Skeletal muscle cell (primary cell): ENCODE results near the gene RIN3.
A peak's percentile ranks its signal among the peaks of the same experiment; 100 is the strongest.
"Not testable (repeated sequence)": the region's sequence is repeated elsewhere in the genome, so short reads cannot be mapped to it uniquely, and the experiment has no call there.

Experiments used
- DNase-seq: peaks from one replicate; pipeline ENCODE4 v3.0.0-alpha.2; 2010; ENCODE audit warnings: low read depth
- H3K4me3 ChIP-seq: 2 replicates; pipeline ENCODE4 v1.5.1; 2011; ENCODE audit warnings: low read depth, mild to moderate bottlenecking, control low read depth, low read length, moderate library complexity

Gene RIN3

GRCh38 chr14:92714739-92715307 lies 201.2 kb downstream of the RIN3 start:
- DNase-seq, H3K4me3 ChIP-seq: not testable (repeated sequence)

GRCh38 chr14:92716131-92716530 lies 202.6 kb downstream of the RIN3 start:
- no peak for DNase-seq

DNA sequence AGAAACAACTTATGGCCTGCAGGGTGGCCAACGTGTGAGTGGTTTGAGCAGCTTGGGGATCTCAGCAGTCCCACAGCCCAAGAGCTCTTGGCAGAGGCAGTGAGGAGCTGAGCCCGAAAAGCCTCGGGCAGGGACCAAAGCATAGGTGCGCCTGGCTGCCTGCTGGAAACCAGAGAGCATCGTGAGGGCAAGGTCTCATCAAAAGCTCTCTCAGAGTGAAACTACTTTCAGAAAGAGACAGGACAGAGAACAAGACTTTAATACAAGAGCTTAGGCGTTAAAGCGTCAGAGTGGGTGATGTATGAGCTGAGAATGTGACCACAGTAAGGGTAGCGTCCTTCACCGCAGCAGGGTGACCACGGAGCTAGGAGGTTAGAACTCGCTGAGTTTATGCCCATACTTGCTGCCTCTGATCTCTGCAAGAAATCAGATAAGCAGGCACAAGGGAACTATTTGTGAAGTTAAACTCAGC lies 204.0 kb downstream of the RIN3 start:
- DNase-seq: no peak
- no peak overlapping the region for H3K4me3 ChIP-seq

More at GRCh38 chr14:92716131-92716530, 202.6 kb downstream of the RIN3 start:
- H3K4me3 ChIP-seq: no peak overlapping the region

DNA sequence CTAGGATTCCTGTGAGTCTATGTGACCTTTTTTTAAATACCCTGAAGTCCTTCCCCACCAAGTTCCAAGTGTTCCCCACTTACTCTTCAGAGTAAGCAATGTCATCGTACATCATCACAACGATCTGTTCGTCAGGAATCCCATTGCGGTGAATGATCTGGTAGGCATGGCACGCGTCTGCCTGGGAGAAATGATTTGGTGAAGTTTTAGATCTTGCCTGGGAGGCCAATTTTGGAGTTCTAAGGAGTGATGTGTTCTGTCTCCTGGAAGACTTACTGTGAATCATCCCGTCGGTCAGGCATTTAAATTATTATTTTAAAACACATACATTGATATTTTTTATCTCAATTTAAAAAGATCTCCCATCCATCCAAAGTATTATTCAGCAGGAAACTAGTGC lies 205.1 kb downstream of the RIN3 start:
- no peak for DNase-seq
- no peak overlapping the region for H3K4me3 ChIP-seq

DNA sequence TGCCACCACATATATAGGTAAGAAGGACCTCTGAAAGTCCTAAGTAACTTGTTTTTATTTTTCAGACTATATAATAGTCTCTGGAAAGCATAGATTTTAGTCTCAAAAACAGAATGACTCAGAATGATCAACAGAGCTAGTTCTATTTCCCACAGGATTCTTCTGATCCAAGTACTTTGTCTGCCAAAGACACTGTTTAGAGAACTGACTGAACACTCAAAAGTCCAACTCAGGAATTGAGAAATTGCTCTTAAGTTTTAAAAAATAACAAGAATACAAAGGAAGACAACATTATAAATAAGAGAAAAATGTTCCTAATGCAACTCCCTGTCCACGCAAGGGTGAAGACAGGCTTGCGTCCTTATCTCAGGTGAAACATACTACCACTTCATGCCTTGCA lies 205.8 kb downstream of the RIN3 start:
- DNase-seq: no peak
- H3K4me3 ChIP-seq: no peak overlapping the region

DNA sequence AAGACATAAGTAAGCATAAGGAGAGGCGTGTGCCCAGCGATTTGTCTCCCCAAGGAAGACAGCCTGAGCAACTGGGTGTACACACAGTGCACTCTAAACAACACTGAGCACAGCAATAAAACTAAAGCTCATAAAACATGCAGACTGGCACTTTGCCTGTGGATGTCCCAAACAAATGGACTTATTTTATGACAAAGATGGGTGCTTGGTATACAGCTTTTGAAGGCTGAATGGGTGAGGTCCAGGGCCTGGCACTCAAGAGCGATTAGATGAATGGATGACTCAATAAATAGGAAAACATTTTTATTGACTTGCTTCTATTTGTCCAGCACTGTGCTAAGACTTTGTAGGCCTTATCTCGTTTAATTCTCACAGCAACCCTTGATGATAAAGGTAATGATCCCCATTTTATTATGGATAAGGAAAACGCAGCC lies 206.3 kb downstream of the RIN3 start:
- DNase-seq: no peak
- H3K4me3 ChIP-seq: no peak overlapping the region

- DNase-seq: no peak
These were observed 211.1 kb downstream of the RIN3 start for GRCh38 chr14:92724516-92725340.

GRCh38 chr14:92726135-92726932 lies 212.8 kb downstream of the RIN3 start:
- DNase-seq: no peak
- no peak overlapping the region for H3K4me3 ChIP-seq

More at GRCh38 chr14:92724516-92725340, 211.1 kb downstream of the RIN3 start:
- H3K4me3 ChIP-seq: no peak overlapping the region

- no peak for DNase-seq
- H3K4me3 ChIP-seq: no peak overlapping the region
These were observed 213.3 kb downstream of the RIN3 start for GRCh38 chr14:92726933-92727262.

- DNase-seq: no peak
- H3K4me3 ChIP-seq: no peak overlapping the region
These were observed 215.3 kb downstream of the RIN3 start for GRCh38 chr14:92728759-92729364.

DNA sequence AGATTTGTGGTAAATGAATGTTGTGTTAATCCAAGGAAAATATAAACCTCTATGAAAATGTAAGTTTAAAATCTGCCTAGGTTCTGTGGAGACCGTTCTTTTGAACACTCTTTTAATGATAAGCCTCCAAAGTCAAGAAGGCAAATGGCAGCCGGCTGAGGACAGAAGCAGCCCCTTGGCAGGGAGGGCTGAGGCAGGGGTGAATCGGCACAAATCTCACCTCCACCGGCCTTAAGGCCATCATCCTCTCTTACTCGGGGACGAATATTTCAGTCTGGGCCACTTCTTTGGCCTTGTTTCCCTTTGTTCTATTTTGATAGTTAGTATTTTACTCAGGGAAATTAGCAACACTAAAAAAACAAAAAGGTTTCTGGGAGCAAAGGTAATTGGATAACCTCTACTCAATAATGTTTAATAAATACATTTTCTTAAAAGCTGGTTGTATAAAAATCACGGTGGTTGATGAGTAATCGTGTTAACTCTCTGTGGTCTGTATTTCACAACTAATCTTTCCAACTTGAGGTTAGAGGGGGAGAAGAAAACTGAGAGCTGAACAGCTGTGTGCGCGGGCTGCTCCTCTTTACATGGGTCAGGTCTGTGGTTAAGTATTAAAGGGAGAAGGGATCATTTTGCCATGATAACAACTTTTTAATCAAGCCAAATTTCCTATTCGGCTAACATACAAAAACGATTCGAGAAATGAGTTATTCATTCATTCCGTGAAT lies 216.2 kb downstream of the RIN3 start:
- peak; percentile 81 for DNase-seq
- no peak overlapping the region for H3K4me3 ChIP-seq

DNA sequence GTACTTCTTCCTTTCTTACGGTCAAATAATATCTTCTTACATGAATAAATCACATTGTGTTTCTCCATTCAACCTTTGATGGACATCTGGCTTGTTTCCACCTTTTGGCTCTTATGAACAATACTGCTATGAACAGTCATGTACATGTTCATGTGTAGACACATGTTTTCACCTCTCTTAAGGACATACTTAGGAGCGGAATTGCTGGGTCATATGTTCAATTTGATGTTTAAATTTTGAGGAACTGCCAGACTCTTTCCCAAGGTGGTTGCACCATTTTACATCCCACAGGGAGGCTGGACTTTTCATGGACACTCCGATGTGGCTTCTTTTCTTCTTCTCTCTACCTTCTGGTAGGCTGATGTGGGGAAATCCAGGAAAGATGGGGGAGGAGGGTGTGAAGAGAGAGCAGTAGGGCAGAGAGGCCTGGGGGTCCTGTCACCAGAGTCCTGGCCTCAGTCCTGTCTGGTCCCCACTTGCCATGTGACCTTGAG lies 218.1 kb downstream of the RIN3 start:
- DNase-seq: no peak

GRCh38 chr14:92733007-92733406 lies 219.4 kb downstream of the RIN3 start:
- no peak for DNase-seq
- H3K4me3 ChIP-seq: no peak overlapping the region

More for the DNA sequence above, 218.1 kb downstream of the RIN3 start:
- H3K4me3 ChIP-seq: no peak overlapping the region

DNA sequence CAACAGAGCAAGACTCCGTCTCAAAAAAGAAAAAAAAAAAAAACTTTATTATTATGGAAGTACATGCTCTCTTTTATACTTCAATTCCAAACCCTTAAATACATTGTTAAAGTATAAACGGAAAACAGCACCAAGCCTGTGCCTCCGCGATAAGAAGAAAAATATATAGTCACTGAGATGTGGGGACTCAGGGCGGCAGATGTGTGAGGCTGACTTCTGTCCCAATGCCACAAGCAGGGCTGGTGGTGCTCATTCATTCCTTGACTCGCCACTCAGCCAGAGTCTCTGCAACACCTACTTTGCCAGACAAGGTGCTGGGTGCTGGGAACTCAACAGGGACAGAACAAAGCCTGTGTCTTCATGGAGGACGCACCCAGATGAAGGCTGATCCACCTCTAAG lies 221.0 kb downstream of the RIN3 start:
- no peak overlapping the region for H3K4me3 ChIP-seq
- DNase-seq: no peak

DNA sequence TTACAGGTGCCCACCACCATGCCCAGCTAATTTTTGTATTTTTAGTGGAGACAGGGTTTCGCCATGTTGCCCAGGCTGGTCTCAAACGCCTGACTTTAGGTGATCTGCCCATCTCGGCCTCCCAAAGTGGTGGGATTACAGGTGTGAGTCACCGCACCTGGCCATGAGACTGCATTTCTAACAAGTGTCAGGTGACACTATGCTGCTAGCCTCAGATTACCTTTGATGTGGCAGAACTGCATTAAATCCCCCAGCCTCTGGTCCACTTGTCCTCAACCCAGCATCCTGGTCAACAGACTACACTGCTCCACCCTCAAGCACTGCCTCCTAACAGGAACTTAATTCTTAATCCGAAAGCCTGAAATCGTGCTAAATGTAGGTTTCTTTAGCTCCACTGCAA lies 221.8 kb downstream of the RIN3 start:
- no peak overlapping the region for H3K4me3 ChIP-seq
- no peak for DNase-seq

DNA sequence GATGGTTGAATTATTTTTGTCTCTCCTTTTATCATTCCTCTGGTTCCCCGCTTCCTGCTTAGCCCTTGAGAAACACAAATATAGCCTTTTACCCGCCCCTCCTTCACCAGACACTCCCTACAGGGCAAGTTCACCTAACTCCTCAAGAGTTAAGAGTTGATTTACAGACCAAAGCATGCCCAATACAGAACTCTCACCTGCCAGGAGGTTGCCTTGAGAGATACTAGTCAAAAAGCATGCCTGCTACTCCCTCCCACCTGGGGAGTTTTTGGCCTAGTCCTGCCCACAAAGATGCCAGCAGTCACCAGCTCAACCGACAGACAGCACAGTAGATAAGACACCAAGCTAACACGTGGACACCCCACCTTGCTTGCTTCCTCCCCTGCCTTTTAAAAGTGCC lies 223.6 kb downstream of the RIN3 start:
- no peak for DNase-seq
- no peak overlapping the region for H3K4me3 ChIP-seq

GRCh38 chr14:92737619-92738188 lies 224.1 kb downstream of the RIN3 start:
- no peak overlapping the region for H3K4me3 ChIP-seq

More at GRCh38 chr14:92737619-92738188, 224.1 kb downstream of the RIN3 start:
- no peak for DNase-seq
